Tibial nerve (tissue), 4 donors: ENCODE measurements around the gene LPCAT2.
A peak's percentile ranks its signal among the peaks of the same experiment; 100 is the strongest.

Experiments used
- EP300 ChIP-seq, 2 donors: sonication (generic); formaldehyde crosslinking; IDR thresholded peaks; one replicate each; pipeline ENCODE4 v1.6.1; 2017; ENCODE audit warnings: antibody characterized with exemption in 2 of 2, mild to moderate bottlenecking in 1 of 2
- POLR2A ChIP-seq, 2 donors: fragments of 450-650 bp; IDR thresholded peaks; one replicate each; pipeline ENCODE4 v1.6.1; 2017; ENCODE audit warnings: antibody characterized with exemption in 2 of 2, mild to moderate bottlenecking in 2 of 2, moderate library complexity in 2 of 2
- TF ChIP-seq, protein P1 (sequence below), 5 experiments: fragments of 200-600 bp in 3 of 5; fragments of 450-650 bp in 2 of 5; sonication (generic) in 3 of 5; IDR thresholded peaks; one replicate each; pipeline ENCODE4 v1.5.1; 2016 to 2019; ENCODE audit warnings: antibody characterized with exemption in 5 of 5, mild to moderate bottlenecking in 3 of 5, moderate library complexity in 2 of 5

GRCh38 chr16:55508941-55509931 lies at the start of gene LPCAT2:
- TF ChIP-seq, protein P1, sequence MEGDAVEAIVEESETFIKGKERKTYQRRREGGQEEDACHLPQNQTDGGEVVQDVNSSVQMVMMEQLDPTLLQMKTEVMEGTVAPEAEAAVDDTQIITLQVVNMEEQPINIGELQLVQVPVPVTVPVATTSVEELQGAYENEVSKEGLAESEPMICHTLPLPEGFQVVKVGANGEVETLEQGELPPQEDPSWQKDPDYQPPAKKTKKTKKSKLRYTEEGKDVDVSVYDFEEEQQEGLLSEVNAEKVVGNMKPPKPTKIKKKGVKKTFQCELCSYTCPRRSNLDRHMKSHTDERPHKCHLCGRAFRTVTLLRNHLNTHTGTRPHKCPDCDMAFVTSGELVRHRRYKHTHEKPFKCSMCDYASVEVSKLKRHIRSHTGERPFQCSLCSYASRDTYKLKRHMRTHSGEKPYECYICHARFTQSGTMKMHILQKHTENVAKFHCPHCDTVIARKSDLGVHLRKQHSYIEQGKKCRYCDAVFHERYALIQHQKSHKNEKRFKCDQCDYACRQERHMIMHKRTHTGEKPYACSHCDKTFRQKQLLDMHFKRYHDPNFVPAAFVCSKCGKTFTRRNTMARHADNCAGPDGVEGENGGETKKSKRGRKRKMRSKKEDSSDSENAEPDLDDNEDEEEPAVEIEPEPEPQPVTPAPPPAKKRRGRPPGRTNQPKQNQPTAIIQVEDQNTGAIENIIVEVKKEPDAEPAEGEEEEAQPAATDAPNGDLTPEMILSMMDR (IDR thresholded peaks at IDR 0.05): no peak
- peak; percentile 51 to 86 for TF ChIP-seq POLR2A (IDR thresholded peaks at IDR 0.05)
- peak; percentile 23 to 92 for TF ChIP-seq EP300 (IDR thresholded peaks at IDR 0.05)
